NK-92 treated with Interleukin-12 subunit alpha and Interleukin-12 subunit beta, amount 100 ng/mL, for 24 hours (cell line): ENCODE data around the gene PLOD2.

ENCODE experiments used
- DNase-seq: peaks from one replicate; lab custom pipeline; 2025; lab: John Stamatoyannopoulos, UW

The PLOD2 gene

DNA sequence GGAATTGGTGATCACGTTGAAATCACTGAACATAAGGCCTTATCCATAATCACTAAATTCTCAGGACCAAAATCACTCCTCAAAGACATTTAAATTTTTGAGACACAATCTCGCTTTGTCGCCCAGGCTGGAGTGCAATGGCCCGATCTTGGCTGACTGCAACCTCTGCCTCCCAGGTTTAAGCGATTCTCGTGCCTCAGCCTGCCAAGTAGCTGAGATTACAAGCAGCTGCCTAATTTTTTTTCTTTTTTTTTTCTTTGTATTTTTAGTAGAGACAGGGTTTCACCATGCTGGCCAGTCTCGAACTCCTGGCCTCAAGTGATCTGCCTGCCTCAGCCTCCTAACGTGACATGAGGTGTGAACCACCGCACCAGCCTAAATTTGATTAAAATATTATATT, 61.7 kb downstream of the PLOD2 start:
- DNase-seq, result no peak

DNA sequence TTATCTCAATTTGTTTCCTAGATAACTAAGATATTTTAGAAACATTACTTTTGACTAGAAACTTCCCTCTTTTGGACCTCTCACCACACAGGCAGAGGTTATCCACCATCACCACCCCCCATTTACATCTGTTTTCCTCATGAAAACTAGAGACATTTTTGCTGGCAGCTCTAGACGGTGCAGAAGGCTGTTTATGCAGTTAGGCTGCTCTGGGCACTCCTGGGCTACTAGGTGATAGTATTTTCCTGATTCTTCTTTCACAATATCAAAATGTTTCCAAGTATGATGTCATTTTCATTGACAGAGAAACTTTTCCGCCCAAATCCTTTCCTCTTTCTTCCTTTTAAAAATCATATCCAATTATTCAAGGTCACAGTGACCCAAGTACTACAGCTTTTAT, 67.1 kb downstream of the PLOD2 start:
- DNase-seq, result no peak

DNA sequence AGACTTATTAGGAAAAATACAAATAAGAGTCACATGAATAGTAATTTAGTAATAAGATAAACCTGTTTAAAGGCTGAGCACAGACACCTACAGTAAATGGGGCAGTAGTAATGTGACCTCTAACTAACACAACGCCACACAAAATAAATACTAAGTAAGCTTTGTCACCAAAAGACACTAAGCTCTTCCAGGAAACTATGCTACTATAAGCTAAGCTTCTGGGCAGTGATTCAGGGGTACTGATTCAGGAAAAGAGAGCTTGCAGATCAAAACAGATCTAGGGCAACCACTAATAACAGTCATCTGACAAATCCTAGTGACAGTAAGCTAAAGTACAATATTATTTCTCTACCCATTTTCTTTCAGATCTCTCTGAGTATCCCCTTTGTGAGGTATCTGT, 68.8 kb downstream of the PLOD2 start:
- no peak for DNase-seq

DNA sequence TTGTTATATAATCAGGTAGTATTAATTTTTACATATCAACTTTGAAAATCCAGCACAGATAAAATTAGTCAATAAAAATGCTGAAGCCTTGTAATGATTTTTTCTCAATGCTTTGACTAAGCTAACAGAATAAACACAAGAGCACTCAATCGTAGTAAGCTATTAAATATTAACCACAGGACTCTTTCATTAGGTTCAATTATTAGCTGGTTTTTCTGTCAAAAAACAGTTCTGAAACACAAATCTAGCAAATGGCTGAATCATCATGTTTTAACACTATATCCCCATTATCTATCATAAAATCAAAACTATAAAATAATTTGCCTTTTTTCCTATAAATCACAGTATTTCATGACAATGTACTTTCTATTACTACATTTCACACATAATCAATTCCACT, 69.6 kb downstream of the PLOD2 start:
- no peak for DNase-seq

DNA sequence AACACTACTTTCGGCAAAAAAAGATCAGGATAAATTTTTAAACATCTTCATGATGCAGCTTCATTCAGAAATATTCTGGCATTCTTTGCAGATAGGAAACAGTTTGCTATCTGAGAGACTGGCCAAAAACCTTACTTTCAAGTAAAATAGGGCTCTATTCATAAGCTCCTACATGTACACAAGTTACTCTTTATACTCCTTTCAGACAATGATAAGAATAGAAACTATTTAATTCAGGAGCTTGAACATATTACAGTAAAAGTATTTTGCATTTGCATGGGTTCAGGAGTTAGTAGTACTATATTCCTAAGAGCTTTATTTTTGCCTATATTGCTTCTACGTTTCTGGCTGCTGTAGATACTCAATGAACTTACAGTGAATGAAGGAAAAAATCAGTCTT, 70.5 kb downstream of the PLOD2 start:
- DNase-seq, result no peak

DNA sequence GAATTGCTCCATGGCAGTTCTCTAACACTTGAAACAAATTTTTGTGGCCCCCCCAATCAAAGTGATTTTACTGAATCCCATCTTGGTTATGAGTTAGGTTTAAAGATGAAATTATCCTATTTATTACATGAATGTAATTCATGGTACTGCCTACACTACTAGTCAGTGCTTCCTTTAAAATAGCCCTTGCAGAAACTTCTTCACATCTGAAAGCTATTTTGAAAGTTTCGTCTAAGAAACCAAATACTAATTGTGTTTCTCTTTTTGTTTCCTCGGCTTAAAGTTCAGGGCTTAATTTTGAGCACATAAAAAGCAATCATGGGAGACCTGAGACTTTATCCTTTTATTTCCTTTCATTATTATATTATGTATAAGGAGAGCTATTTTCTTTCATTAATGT, 72.1 kb downstream of the PLOD2 start:
- DNase-seq, result no peak

DNA sequence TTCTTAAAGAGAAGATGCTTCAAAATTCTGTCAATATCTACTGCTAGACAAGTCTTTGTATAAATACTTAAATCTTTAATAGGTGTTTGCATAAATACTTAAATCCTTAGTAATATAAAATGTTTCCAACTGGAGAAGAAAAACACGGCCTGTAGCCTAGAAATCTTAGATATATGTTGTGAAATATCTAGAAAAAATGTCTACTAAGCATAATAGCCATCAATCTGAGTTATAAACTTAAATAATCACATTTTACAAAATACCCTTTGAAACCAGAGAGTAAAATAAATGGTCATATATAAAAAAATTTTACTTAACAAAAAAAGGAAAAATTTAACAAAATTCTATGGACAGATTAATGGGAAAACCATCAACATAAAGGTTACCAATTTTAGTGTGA, 73.9 kb downstream of the PLOD2 start:
- DNase-seq, result no peak

DNA sequence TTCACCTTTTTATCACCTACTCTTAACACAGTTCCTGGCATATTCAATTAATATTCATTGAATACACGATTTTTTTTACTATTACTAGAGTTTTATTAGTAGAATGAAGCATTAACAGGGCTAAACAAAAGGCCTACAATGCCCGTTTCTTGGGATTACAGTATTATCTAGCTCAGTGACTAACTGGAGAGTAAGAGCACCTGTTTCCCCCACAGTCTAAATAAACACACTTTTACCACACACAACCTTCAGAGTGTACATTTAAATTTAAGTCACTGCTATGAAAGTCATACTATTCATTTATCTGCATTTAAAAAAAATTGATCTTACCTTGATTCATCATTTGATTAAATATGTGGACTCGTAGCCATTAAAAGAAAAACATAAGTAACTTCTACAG, 74.8 kb downstream of the PLOD2 start:
- no peak for DNase-seq

DNA sequence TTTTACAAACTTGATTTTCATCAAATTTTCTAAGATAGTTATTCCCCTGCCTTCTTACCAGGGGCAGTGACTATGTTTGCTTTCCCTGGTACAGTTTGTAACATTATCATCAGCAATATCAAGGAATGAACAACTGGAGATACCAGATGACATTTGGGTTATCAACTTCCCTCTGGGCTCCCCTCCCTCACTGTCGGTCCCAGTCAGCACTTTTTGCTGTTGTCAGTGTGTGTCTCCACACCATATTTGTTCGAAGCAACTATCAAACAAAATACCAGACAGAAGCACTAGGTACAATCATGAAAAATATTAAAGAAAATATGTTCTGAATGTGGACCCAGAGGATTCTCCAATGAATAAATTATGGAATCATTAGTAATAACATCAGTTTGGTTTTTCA, 75.3 kb downstream of the PLOD2 start:
- no peak for DNase-seq

DNA sequence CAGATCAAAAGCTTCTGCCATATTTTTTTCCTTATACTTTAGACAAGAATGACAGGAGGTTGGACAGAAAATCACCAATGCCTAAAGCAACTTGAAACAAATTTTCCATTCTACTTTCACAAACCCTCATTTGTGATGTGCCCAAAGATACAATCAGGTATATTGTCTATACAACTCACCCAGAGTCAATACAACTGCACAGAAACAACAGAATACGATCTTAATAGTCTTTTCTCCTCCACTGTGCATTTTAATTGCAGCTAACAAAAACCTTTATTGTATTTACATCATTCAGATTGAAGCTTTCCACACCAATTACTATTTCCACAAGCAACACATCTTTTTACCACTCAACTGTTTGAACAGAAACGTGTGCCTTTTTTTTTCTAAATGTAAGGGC, 80.4 kb downstream of the PLOD2 start:
- no peak for DNase-seq

DNA sequence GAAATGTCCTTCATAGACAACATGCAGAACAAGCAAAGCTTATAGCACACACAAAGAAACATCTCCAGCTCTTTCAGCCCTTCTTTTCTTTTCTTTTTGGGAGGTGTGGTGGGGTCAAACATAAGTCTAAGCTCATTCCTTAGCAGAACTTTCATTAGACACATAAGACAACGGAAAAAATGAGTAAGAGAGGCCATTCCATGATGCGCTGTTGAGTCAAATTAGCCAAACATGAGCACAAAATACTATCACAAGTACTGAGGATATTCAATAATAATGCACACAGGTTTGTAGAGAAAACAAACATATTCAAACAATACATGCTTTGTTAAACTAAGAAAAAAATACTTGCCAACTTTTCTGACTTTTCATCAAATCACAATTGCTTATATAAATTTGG, 83.0 kb downstream of the PLOD2 start:
- no peak for DNase-seq

DNA sequence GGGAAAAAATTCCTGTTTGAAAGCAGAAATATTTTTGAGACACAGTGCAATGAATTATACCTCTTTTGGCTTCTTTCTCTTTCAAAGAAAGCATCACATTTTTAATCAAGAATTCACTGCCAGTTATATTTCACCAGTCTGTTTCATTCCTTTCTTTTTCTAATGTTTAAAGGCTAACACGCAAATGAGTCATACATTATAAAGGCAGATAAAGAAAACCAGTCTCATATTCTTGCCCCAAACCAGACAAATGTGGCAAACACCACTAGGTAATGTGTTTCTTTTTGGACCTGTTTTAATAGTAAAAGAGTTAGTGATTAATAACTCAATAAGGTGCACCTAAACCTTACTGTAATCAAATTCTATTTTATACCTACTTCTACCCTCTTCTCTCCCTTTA, 83.8 kb downstream of the PLOD2 start:
- no peak for DNase-seq

DNA sequence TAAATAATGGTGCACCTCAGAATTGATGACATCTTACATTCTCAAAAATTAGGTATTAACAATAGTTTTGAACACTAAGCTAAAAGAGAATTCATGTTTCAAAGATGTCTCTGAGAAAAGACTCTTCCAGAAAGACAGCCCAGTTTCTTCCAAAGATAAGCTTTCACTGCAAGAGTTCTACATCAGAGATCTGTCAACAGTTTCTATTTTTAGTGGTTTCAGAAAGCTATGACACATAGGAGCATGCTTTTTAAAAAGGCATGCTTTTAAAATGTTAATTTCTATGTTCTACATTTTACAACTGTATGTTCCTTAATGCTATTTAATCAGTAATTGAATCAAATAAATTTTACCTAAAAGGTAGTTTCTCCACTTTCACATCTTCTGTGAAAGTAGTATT, 88.2 kb downstream of the PLOD2 start:
- DNase-seq, result no peak

DNA sequence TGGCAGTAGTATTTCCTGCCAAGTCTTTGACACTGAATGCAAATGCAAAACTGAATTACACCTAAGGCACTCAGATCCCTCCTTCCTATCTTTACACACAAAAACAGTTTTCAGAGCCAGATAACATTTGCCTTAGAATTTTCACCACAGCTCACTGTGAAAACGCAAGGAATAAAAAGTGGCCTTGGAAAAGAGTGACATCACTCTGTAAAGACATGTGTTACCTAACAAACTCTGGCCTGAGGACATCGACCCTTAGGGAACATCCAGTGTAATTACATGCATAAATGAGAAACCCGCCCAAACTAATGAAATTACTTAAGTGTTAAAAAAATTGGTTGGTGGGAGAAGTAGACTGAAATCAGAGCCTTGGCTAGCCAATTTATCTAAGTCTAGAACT, 88.9 kb downstream of the PLOD2 start:
- DNase-seq, result no peak

DNA sequence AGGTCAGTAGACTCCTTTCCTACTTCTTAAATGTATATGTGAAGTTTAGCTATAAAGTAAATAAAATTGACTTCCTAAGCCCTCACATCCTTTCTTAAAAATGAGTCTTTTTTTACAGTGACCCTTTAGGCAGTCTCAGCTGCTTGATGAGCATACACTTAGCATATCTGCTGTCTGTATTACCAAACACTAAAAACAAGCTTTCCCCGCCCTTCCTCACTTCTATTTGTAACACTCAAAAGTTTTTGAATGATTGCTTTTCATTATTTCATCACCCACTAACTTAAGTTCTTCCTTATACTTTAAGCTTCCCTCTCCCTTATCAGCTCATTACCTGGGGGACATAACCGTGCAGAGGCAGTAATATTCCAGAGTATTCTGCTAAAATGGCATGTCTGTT, 89.4 kb downstream of the PLOD2 start:
- DNase-seq, result no peak

DNA sequence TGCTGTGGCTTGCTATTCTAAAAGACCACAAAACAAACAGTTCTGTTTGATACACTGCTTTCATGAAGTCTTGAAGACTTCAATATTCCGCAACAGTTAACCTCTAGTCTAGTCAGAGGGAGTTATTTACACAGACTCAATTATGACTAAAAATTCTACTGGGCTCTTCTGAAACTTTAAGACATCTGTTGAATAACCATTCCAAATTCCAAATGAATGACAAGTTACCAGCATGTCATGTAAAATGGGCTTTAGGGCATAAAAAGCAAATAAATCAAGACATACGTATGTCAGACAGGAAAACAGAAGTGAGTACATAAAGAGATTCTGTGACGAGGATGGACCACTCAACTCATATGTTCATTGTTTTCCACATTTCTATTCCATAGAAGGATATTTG, 93.9 kb downstream of the PLOD2 start:
- no peak for DNase-seq

DNA sequence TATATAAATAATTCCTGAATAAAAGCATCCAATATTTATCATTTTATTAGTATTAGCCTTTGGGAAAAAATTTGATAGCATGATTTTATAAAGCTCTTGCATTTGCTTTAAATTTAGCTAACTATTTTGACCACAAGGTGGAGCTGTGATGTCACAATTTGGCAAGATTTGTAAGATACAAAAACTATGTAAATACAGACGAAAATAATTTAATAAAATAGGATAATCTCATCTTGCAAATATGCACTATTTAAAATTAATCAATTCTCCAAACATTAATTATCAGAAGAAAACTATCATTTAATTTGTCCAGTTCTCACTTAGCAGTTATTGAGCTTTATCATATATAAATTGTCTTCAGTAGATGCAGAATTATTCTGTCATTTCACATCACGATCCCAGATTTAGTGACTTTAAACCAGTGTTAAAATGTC, 95.4 kb downstream of the PLOD2 start:
- no peak for DNase-seq

DNA sequence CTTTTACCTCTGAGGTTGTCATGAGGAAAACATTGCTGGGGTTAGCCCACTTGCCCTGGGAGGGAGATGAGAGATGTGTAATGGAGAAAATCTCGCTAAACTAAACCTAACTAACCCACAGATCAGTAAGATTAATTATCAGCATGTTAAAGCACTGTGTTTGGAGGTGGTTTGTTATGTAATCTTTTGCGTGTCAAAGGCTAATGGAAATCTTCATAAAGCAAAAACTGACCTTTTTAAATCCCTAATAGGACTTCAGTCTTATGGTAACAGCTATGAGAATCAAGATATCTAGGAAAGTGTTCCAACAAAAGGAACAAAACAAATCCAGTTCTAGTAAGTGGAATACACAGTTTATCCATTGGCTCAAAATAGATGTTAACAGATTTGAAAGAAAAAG, 102.7 kb downstream of the PLOD2 start:
- DNase-seq, result no peak

DNA sequence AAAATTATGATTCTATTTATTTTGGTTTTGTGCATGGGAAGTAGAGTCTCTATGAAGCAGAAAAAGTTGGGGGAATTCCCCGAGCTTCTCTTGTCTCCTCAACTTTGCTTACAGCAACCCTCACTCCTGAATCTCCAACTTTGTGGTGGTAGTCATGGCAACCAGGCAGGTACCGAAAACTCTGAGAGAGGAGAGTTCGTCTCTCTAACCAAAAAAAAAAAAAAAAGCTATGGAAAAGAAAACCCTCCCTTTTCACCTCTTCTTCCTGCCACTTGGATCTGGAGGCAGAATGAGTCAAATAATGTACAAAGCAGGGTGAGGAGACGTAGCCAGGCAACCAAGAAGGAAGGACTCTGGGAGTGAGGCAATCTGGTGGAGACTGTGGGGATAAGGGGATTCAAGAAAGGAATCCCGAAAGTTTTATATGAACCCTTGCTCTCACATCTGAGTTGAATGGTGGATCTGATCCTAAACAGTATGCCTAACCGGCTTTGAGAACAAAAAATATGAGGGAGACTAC, 108.1 kb downstream of the PLOD2 start:
- DNase-seq, result no peak

DNA sequence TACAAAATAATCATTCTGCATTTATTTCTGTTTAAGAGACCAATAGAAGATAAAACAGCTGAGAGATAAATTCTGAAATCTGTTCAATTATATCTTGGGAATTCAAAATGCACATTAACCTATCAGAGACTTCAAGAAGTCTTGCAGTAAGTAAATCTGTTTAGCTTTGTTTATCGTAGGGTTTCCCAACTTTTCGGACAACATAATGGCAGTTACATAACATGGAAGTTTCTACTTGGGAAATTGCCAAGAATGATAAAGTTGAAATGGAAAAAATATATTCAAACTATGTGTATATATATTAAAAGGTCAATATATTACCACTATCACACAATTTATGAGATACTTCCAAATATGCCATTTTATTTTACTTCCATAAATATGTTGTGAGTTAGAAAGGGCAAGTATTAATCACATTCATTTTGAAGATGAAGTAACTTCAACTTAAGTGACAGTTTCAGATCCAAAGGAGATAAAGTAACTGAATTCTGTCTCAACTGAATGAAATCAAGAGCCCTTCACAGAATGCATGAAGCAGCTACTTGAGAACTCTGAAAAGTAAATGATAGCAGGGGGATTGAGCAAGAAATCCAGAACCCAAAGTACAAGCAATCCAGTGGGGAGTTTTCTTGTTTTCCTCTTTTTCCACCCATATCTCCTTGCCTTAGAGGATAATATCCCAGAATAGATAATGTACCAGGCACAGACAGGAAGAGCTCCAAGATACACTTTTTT, 108.8 kb downstream of the PLOD2 start:
- DNase-seq, result no peak

DNA sequence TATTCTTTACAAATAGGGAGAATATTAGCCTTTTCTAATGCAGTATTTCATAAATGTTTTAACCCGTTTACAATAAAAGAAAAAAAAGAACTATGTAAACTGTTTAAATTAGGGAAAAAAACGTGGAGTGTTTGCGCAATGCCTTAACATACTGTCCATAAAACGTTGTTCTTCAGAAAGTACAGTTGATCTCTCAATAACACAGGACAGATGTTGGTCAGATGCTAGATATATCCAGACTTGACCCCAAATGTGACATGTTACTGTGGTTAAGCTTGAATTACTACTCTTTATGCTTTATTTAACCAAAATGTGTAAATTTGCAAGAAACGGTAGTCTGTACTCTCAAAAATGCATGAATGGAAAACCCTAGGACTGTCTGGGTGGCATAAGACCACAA, 110.3 kb downstream of the PLOD2 start:
- DNase-seq, result no peak

DNA sequence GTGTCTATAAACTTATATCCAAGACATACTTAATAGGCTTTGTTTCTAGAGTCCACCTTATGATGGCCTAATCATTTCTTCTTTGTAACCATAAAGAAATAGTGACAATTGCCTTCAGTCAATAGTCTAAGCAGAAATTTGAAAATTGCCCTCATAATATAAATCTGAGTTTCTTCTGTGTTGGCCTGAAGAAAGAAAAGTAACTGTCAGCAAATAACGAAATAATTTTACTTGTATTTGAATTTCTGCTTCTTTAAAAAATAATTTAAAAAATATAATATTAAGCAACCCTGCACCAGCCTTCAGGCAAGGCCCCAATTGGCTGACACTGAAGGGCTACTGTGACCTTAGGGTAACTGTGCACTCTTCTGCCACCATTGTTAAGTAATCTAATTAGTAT, 113.5 kb downstream of the PLOD2 start:
- no peak for DNase-seq

DNA sequence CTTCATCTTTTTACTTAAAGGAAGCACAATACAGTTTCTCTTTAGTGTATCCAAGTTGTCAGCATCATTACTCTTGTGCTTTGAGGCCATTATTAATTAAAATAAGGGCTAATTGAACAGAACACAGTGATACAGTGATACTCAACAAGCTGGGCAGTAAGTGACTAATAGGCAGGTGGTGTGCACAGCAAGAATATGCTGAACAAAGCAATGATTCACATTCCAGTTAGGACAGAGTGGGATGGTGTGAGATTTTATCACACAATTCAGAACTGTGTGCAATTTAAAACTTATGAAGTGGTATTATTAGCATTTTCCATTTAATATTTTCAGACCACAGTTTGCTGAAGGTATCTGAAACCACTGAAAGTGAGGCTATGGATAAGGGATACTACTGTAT, 116.9 kb downstream of the PLOD2 start:
- DNase-seq, result no peak

DNA sequence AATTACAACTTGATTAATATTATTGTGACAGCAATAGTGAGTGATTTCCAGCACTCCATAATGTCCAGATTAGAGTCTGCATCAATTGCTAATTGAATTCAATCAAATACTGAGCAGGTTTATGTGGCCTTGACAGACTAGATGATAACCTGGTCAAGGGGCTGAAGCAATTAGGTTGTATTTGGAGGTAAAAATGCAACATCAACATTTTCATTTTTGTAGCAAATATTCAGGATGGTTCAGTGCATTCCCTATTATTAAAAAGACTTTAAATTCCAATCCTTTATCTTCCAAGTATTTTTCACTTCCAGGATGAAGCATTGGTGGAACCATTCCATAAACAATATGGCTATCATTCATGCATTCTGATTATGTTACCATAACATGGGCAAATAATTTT, 120.4 kb downstream of the PLOD2 start:
- no peak for DNase-seq
